ENCODE measurements around the gene MMP20.
A peak's percentile ranks its signal among the peaks of the same experiment; 100 is the strongest.

MMP20 gene

GRCh38 chr11:102592634-102593581 lies 32.2 kb downstream of the MMP20 start:
- DNase-seq (ENCODE audit: low spot score), result peak; percentile 1

DNA sequence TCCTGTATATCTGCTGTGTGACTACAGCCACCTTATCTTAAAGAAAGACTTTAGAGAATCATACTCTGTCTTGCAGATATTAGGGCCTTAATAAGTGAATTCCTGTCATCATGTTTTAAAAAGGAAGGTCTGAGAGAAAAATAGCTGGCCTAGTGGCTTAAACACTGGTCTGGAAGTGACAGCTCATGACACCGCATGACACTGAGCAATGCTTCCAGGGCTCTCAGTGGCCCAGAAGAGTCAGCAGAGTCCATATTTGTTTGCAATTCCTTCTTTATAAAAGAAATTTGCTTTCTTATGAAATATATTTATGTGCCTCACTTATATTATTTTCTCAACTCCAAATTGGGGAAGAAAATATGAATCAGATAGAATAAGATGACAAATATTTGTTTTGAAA lies 33.0 kb downstream of the MMP20 start:
- DNase-seq (ENCODE audit: low spot score), result no peak

DNA sequence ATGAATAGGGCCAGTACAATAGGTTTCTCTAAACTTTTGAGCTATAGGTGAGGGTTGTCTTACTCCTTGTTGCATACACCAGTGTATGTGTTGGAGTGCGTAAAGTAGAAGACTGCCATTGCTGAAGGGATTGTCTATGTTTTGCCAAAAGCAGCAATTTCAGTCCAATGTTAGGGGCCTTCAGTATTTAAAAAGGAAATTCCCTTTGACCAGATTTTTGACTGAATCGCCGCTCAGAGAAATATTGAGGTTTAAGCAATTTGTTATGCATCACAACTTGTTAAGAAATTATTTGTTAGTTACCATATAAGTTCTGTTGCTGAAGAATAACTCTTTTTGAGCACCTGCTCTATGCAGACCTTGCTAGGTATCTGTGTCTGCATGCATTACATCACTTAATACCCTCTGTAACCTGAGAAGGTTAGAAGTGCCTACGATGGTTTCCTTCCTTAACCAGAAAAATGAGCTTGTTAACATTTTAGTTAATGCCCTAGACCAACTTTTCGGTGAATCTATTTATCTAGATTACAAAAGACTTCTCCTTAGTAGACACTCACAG lies 33.9 kb downstream of the MMP20 start:
- no peak for DNase-seq (ENCODE audit: low spot score)

DNA sequence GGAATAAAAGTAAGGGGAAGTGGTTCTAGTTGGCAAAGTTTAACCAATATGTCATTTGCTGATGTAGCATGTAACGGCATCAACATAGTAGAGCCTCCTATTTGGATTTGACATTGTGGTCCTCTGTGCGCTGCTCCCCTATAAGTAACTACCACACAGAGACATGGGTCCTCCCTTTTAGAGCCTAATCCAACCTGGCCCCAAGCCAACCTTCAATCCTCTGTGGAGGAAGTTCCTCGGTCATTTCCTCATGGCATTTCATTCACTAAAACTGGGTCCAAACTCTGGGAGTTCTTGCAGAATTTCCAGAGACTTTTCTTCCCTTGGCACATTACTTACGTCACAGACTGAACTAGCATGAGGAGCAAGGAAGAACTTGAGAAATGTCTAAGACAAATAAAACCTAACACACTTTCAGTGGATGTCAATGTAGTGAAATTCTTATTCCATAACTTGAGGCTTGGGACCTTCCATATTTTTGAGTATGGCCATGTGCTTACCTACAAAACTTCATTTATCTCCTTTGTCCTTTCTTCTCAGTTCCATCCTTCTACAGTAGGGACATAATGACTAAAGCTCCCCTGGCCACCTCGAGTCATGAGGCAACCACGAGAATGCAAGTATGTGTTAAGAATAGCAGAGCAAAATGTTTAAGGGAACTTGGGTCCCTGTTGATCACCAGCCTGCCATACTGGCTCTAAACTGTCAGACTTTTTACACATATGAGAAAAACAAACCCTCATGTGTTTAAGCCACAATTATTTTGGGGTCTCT lies 34.7 kb downstream of the MMP20 start:
- DNase-seq (ENCODE audit: low spot score), result no peak

DNA sequence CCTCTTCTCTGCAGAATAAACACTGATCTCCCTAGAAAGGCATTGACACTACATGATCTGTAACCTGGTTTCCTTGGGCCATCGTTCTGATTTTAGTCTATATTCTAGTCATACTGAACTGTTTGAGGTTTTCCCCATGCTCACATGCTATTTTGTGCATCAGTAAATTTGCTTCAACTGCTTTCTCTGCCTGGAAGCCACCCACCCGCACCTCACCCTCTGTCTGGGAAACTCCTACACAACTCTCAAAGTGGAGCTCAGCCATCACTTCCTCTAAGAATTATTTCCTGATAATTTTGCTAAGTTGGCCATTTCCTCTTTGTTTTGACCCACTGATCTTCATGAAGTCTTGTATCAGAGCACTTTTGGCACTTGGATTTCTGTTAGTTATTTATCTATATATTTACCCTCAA lies 36.1 kb downstream of the MMP20 start:
- no peak for DNase-seq (ENCODE audit: low spot score)

DNA sequence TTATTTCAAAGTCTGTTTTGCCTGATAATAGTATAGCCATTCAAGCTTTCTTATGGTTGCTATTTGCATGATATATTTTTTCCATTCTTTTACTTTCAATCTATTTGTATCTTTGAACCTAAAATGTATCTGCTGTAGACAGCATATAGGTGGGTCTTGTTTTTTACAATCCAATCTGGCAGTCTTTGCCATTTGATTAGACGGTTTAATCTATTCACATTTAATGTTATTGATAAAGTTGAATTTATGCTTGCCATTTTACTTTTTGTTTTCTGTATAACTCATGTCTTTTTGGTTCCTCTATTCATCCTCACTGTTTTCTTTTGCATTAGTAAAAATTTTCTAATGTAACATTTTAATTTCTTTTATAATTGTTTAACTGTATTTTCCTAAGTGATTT lies 37.4 kb downstream of the MMP20 start:
- no peak for DNase-seq (ENCODE audit: low spot score)

DNA sequence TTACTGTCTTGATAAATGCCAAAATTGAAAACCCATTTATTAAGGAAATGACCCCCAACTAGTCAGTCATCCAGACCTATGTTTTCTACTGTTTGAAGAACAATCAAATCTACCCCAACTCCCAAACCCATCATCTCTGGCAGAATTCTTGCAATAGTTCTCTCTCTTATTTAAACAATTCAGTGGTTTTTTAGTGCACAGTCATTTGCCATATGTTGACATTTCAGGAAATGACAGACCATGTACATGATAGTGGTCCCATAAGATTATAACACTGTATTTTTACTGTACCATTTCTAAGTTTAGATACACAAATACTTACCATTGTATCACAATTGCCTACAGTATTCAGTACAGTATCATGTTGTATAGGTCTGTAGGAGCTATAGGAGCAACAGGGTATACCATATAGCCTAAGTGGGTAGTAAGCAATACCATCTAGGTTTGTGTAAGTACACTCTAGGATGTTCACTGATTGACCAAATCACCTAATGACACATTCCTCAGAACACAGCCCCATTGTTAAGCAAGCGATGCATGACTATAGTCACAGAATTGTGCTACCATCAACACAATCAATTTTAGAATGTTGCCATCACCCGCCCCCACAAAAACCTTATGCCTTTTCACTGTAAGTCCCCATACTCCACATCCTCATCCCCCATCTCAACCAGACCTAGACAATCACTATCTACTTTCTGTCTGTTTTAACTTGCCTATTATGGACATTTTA lies 41.8 kb downstream of the MMP20 start:
- no peak for DNase-seq (ENCODE audit: low spot score)

GRCh38 chr11:102582140-102582539 lies 43.0 kb downstream of the MMP20 start:
- no peak for DNase-seq (ENCODE audit: low spot score)

DNA sequence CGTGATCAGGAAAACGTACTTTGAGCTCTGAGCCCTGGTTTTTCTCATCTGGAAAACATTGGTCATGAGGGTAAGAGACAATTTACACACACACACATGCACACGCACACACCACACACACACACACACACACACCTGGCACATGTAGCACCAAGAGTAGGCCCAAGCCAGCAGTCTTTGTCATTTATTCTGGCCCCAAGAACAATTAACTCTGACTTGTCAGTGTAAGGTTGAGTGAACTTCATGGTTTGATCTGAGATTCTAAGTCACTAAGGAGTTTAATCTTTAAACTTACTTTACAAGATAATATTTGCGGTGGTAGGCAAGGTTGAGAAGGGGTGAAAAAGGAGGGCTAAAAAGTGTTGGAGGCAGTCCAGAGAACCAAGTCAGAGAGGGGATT lies 44.1 kb downstream of the MMP20 start:
- no peak for DNase-seq (ENCODE audit: low spot score)

GRCh38 chr11:102580185-102580951 lies 44.8 kb downstream of the MMP20 start:
- DNase-seq (ENCODE audit: low spot score), result no peak

DNA sequence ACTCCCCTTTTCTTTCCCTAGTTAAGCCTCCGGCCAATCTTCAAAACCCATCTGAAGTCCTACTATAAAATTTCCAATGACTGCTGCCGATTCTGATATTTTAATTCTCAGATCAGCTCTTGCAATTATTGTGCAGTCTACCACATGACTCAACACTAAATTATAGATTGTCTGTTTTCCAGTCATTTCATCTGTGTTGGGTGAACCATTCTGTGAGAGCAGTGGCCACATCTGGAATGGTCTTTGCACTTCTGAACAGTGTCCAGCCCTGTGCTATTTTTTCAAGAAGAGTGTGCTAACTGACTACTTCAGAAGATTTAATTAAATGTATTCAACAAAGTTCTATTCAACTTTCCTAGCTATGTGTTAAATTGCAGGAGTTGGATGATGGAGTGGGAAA lies 47.4 kb downstream of the MMP20 start:
- no peak for DNase-seq (ENCODE audit: low spot score)

DNA sequence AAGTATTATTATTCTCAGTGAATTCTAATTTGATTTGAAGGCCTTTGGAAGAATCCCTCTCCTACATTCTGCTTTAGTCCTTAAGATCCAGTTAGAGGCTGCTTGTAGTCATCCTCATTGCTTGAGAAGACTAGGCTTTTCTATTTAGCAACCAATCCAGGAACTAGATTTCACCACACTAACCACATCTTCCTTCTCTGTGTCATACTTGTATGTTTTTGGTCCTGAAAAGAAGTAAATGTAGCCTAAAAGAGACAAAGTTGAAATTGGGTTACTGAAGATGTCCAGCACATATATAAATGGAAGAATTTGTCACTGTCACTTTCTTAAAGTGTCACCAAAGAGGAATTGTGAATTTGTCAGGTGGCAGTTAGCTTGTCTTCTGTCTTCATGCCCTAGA lies 48.0 kb downstream of the MMP20 start:
- no peak for DNase-seq (ENCODE audit: low spot score)

DNA sequence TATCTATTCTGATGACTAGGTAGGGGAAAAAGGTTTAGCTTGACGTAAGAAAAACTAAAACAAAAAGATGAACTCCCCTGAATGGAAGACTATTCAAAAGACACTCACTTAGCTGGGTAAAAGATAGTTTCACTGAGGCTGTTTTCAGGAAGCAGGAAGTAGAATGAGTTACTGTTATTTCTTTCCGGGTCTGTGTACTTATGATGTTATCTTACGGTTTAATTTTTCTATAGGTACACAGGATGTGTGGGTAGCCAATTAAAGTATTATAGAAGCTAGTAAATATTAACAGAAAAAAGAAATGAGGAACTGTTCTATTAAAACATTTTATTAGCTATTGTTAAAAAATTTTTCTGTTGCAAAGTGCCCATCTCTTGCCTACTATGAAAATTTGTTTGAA lies 48.8 kb downstream of the MMP20 start:
- no peak for DNase-seq (ENCODE audit: low spot score)

GRCh38 chr11:102575012-102575411 lies 50.1 kb downstream of the MMP20 start:
- DNase-seq (ENCODE audit: low spot score), result no peak

DNA sequence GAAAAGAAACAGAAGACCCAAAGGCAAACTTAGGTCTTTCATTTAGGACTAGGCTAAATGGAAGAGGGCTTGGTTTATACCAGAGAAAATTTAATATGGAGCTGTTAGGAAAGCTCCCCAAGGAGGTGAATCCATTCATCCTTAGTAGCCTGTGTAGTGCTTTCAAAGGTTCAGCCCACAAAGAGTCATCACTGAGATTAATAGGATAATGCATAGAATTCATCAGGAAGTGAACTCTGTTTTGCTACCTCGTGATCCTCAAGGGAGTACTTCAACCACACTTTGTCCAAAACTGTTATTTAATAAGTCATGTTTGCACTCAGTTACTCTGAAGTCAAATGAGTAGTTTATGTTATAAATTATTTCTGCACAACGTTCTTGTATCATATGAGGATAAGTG lies 51.3 kb downstream of the MMP20 start:
- DNase-seq (ENCODE audit: low spot score), result no peak

DNA sequence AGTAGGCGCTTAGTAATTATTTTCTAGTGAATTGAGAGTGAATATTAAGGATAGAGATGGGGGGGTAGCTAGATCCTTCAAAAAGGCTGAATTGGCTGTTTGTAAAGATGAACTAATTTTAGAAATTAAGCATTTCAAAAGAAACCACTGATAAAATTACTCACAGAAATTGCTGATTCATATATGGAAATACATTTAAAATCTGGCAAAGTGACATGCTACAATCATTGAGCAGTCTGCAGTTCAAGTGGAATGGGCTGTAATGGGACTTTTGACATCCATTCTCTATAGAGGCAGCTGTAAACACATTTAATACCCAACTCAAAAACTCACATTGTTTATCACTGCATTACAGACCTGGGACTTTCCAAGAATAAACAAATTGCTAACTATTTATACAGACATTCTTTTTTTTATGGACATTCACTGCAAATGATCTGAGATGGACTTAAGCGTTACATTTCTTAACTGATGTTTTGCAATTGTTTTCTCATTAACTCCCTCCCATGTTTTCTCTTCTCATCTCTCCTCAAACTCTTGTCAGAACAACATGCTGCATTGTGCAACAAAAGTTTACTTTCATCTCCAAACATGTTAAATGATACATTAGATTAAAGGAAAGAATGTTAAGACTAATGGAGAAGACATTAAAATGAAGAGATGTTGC lies 52.4 kb downstream of the MMP20 start:
- no peak for DNase-seq (ENCODE audit: low spot score)

- DNase-seq (ENCODE audit: low spot score), result no peak
These were observed 56.3 kb downstream of the MMP20 start for GRCh38 chr11:102568851-102569250.

DNA sequence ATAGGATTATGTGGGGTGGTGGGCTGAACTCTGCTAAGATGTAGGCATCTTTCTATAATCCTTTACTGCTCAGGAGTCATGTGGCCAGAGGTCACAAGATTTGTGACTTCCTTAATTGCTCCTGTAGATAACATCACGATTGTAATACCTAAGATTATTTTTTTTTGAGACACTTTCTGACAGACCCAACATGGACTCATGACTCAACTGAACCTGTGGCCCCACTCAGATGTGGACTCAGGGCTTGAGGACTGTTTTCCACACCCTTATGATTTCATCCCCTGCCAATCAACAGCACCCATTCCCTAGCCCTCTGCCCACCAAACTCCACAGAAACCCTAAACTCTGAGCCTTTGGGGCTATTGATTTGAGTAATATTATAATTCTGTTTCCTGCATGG lies 59.0 kb downstream of the MMP20 start:
- no peak for DNase-seq (ENCODE audit: low spot score)

GRCh38 chr11:102564110-102564509 lies 61.0 kb downstream of the MMP20 start:
- DNase-seq (ENCODE audit: low spot score), result no peak

GRCh38 chr11:102561636-102562035 lies 63.5 kb downstream of the MMP20 start:
- DNase-seq (ENCODE audit: low spot score), result no peak
